BLaER1 (cell line): ENCODE results near the gene SETD2.

Experiments
- H3K27ac ChIP-seq: shearing (Covaris generic); formaldehyde crosslinking; 2 replicates; pipeline ENCODE4 v1.8.1; 2022
- H3K27me3 ChIP-seq: shearing (Covaris generic); formaldehyde crosslinking; 2 replicates; pipeline ENCODE4 v1.8.1; 2022
- H3K36me3 ChIP-seq: shearing (Covaris generic); formaldehyde crosslinking; 2 replicates; pipeline ENCODE4 v1.8.1; 2022
- H3K4me1 ChIP-seq: shearing (Covaris generic); formaldehyde crosslinking; 2 replicates; pipeline ENCODE4 v1.8.1; 2022
- H3K4me2 ChIP-seq: shearing (Covaris generic); formaldehyde crosslinking; 2 replicates; pipeline ENCODE4 v1.8.1; 2022
- H3K4me3 ChIP-seq: shearing (Covaris generic); formaldehyde crosslinking; 2 replicates; pipeline ENCODE4 v1.8.1; 2022
- H3K9ac ChIP-seq: shearing (Covaris generic); formaldehyde crosslinking; 2 replicates; pipeline ENCODE4 v1.8.1; 2022
- H3K9me3 ChIP-seq: shearing (Covaris generic); formaldehyde crosslinking; 2 replicates; pipeline ENCODE4 v1.8.1; 2022
- H4K20me1 ChIP-seq: shearing (Covaris generic); formaldehyde crosslinking; 2 replicates; pipeline ENCODE4 v1.8.1; 2022
- Cebpa-rat ChIP-seq: shearing (Covaris generic); IDR thresholded peaks from 2 replicates; pipeline ENCODE4 v1.8.1; 2022

The SETD2 gene

GRCh38 chr3:47007001-47007400, 156.9 kb downstream of the SETD2 start:
- Histone ChIP-seq H3K36me3 (peaks cover 67% of the 10 kb centered on the region), H3K4me3 (no peak overlapping the region), H4K20me1 (no peaks in the 10 kb centered on the region), H3K4me2 (no peak overlapping the region), H3K9me3 (no peaks in the 10 kb centered on the region), H3K27me3 (no peaks in the 10 kb centered on the region), H3K27ac (peak overlapping the region; percentile 38), H3K4me1 (peaks cover 53% of the 10 kb centered on the region), H3K9ac (peak overlapping the region; percentile 45; the same call in 1 of the 2 replicates)
- no peak for TF ChIP-seq Cebpa-rat

DNA sequence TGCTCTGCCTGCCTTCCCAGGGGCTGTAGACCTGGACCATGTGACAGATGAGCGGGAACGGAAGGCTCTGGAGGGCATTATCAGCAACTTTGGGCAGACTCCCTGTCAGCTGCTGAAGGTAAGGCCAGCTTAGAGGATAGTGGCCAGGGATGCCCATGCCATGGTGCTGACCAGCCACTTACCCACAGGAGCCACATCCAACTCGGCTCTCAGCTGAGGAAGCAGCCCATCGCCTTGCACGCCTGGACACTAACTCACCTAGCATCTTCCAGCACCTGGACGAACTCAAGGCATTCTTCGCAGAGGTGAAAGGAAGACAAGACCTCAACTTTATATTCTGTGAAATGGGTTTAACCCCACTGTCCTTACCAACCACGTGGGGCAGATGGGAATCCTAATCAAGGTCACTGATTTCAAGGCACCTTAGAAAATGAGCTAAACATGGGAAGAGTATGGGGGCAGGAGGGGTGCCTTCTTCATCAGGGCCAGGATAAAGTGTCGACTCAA, 157.7 kb downstream of the SETD2 start:
- no peak overlapping the region for H3K4me2 ChIP-seq
- H3K9me3 ChIP-seq = no peaks in the 10 kb centered on the region
- H3K4me1 ChIP-seq = peaks cover 45% of the 10 kb centered on the region
- no peak overlapping the region for H3K9ac ChIP-seq
- no peaks in the 10 kb centered on the region for H3K27me3 ChIP-seq
- H3K36me3 ChIP-seq = peaks cover 76% of the 10 kb centered on the region
- TF ChIP-seq Cebpa-rat = no peak
- no peak overlapping the region for H3K27ac ChIP-seq
- no peaks in the 10 kb centered on the region for H4K20me1 ChIP-seq
- H3K4me3 ChIP-seq = no peak overlapping the region

DNA sequence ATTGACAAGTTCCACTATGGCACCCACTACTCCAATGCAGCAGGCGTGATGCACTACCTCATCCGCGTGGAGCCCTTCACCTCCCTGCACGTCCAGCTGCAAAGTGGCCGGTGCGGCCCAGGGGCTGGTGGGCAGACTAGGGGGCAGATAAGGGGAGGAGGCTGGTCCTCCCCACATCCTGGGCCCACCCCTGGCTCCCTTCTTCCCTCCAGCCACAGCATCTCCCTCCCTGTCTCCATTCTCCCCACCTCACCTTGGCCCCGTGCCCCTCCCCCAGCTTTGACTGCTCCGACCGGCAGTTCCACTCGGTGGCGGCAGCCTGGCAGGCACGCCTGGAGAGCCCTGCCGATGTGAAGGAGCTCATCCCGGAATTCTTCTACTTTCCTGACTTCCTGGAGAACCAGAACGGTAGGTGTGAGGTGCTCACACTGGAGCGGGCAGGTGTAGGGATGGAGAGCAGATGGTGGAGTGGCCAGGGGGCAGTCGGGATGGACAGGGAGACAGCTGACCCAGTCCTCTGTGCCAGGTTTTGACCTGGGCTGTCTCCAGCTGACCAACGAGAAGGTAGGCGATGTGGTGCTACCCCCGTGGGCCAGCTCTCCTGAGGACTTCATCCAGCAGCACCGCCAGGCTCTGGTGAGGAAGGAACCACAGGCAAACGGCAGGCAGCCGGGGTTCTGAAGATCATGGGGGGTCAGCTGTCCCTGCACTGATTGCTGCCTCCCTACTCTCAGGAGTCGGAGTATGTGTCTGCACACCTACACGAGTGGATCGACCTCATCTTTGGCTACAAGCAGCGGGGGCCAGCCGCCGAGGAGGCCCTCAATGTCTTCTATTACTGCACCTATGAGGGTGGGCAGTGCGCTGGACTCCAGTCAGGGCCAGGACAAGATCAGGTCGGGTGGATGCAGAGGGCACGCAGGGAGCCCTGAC, 158.4 kb downstream of the SETD2 start:
- Histone ChIP-seq H3K9me3 (no peaks in the 10 kb centered on the region), H3K4me1 (peaks cover 45% of the 10 kb centered on the region), H4K20me1 (no peaks in the 10 kb centered on the region), H3K36me3 (peaks cover 83% of the 10 kb centered on the region), H3K27ac (no peak overlapping the region), H3K4me2 (no peak overlapping the region), H3K9ac (no peak overlapping the region), H3K27me3 (no peaks in the 10 kb centered on the region), H3K4me3 (no peak overlapping the region)
- TF ChIP-seq Cebpa-rat = no peak

DNA sequence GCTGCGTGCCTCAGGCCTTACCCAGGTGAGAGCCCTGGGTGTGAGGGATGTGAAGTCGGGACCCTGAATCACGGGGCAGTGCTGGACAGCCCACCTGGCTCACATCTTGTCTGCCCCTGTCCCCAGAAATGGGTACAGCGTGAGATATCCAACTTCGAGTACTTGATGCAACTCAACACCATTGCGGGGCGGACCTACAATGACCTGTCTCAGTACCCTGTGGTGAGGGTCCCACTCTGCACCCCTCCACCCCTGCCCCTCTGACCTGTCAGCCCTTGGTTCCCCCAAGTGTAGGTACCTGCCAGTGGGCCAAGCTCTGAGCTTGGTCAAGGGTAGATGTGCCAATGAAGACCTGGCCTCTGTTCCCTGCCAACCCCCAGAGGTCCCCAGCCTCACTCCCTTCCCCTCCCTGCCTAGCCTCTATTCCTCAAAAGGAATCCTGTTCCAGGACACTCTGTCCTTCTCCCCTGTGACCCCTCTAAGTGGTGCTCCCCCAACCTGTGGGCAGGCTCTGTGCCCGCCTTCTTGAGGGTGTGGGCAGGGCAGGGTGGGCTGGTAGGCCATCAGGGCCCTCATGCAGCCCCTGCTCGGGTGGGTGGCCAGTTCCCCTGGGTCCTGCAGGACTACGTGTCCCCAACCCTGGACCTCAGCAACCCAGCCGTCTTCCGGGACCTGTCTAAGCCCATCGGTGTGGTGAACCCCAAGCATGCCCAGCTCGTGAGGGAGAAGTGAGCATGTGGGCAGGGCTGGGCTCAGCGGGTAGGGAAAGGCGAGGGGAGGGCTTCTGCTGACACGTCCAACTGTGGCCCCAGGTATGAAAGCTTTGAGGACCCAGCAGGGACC, 159.3 kb downstream of the SETD2 start:
- Histone ChIP-seq H3K27me3 (no peaks in the 10 kb centered on the region), H3K36me3 (peaks cover 92% of the 10 kb centered on the region), H3K4me3 (no peak overlapping the region), H3K27ac (no peak overlapping the region), H3K4me1 (peaks cover 41% of the 10 kb centered on the region), H3K9me3 (no peaks in the 10 kb centered on the region), H4K20me1 (no peaks in the 10 kb centered on the region), H3K4me2 (no peak overlapping the region), H3K9ac (no peak overlapping the region)
- no peak for TF ChIP-seq Cebpa-rat

GRCh38 chr3:47003461-47004368, 160.2 kb downstream of the SETD2 start:
- H3K27me3 ChIP-seq = no peaks in the 10 kb centered on the region
- no peak for TF ChIP-seq Cebpa-rat
- H3K4me1 ChIP-seq = peaks cover 40% of the 10 kb centered on the region
- H3K36me3 ChIP-seq = peaks cover 99% of the 10 kb centered on the region
- H3K9ac ChIP-seq = no peak overlapping the region
- no peaks in the 10 kb centered on the region for H3K9me3 ChIP-seq
- no peak overlapping the region for H3K4me2 ChIP-seq
- H3K27ac ChIP-seq = no peak overlapping the region
- H4K20me1 ChIP-seq = no peaks in the 10 kb centered on the region
- no peak overlapping the region for H3K4me3 ChIP-seq

DNA sequence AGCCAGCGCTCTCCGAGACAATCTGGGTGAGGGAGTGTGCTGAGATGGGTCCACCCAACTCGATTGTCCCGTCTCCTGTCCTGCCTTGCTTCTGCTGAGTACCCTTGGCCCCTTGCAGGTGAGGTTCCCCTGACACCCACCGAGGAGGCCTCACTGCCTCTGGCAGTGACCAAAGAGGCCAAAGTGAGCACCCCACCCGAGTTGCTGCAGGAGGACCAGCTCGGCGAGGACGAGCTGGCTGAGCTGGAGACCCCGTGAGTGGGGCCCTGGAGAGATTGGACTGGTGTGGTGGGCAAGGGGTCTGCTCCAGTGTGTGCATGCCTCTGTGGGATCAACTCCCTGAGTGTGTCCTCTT, 160.9 kb downstream of the SETD2 start:
- Histone ChIP-seq H4K20me1 (no peaks in the 10 kb centered on the region), H3K4me3 (no peak overlapping the region), H3K9ac (no peak overlapping the region), H3K4me1 (peaks cover 40% of the 10 kb centered on the region), H3K4me2 (no peak overlapping the region), H3K36me3 (peaks cover 99% of the 10 kb centered on the region), H3K27me3 (no peaks in the 10 kb centered on the region), H3K27ac (no peak overlapping the region), H3K9me3 (no peaks in the 10 kb centered on the region)
- no peak for TF ChIP-seq Cebpa-rat

DNA sequence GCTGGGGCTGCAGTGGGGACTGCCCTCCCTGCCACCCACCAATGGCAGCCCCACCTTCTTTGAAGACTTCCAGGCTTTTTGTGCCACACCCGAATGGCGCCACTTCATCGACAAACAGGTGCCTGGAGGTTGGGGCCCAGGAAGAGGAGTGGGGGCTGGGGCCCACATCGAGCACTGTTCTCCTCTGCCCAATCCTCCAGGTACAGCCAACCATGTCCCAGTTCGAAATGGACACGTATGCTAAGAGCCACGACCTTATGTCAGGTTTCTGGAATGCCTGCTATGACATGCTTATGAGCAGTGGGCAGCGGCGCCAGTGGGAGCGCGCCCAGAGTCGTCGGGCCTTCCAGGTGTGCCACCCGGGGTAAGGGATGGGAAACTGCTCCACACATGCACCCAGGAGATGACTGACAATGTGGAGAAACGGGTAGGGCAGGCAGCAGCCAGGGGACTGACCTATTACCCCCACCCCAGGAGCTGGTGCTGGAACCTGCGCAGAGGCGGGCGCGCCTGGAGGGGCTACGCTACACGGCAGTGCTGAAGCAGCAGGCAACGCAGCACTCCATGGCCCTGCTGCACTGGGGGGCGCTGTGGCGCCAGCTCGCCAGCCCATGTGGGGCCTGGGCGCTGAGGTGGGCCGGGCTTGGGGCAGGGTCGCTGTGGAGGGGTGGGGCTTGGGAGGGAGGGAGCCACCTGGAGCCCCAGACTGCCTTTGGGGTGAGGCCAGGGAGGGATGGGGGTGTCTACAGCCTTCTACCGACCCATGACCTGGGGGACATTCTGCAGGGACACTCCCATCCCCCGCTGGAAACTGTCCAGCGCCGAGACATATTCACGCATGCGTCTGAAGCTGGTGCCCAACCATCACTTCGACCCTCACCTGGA, 161.5 kb downstream of the SETD2 start:
- no peak overlapping the region for H3K4me2 ChIP-seq
- H3K36me3 ChIP-seq = peaks cover 92% of the 10 kb centered on the region
- H4K20me1 ChIP-seq = no peaks in the 10 kb centered on the region

DNA sequence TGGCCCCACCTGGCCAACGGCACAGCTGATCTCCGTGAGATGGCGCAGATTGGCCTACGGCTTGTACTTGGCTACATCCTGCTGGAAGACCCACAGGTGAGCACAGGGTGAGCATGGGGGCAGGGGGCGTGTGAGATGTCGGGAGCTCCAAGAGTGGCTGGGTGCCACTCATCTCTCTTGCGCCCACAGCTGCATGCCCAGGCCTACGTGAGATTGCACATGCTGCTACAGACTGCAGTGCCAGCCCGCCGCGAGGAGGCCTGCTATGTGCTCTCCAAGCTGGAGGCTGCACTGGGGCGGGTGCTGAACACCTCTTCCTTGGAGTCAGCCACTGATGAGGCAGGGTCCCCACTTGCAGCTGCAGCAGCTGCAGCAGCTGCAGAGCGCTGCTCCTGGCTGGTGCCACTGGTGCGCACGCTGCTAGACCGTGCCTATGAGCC, 162.2 kb downstream of the SETD2 start:
- Histone ChIP-seq H4K20me1 (no peaks in the 10 kb centered on the region), H3K36me3 (peaks cover 86% of the 10 kb centered on the region), H3K27me3 (no peaks in the 10 kb centered on the region), H3K27ac (no peak overlapping the region), H3K9ac (no peak overlapping the region), H3K4me3 (no peak overlapping the region), H3K4me1 (peaks cover 40% of the 10 kb centered on the region), H3K9me3 (no peaks in the 10 kb centered on the region), H3K4me2 (no peak overlapping the region)
- TF ChIP-seq Cebpa-rat = no peak

More for the DNA sequence above, 161.5 kb downstream of the SETD2 start:
- Histone ChIP-seq H3K9ac (no peak overlapping the region), H3K9me3 (no peaks in the 10 kb centered on the region), H3K27me3 (no peaks in the 10 kb centered on the region), H3K4me1 (peaks cover 40% of the 10 kb centered on the region), H3K4me3 (no peak overlapping the region), H3K27ac (no peak overlapping the region)
- TF ChIP-seq Cebpa-rat = no peak
